HG03520 (cell line): Measurements from ENCODE around the gene PNMT.
"Not testable (repeated sequence)": the region's sequence is repeated elsewhere in the genome, so short reads cannot be mapped to it uniquely, and the experiment has no call there.

Experiments used
- ATAC-seq: cut with Tn5 transposase; IDR thresholded peaks from one replicate; pipeline ENCODE4 v1.9.1; 2021; ENCODE audit warnings: mild to moderate bottlenecking, moderate library complexity; ENCODE audit not compliant: unreplicated experiment

Gene PNMT

GRCh38 chr17:39683295-39683939, 15.2 kb downstream of the PNMT start:
- ATAC-seq: no peak

GRCh38 chr17:39684369-39685192, 16.3 kb downstream of the PNMT start:
- ATAC-seq: no peak

GRCh38 chr17:39687101-39687545, 18.9 kb downstream of the PNMT start:
- ATAC-seq: no peak

- ATAC-seq: peak; percentile 79
Measured at GRCh38 chr17:39687546-39688474, 19.6 kb downstream of the PNMT start, which contains the start of gene PGAP3. PGAP3 (minus strand) TSS chr17:39688057; CDS start chr17:39688014, 43 bp downstream.

GRCh38 chr17:39688475-39688835, 20.2 kb downstream of the PNMT start:
- no peak for ATAC-seq

GRCh38 chr17:39688945-39689344, 20.7 kb downstream of the PNMT start:
- no peak for ATAC-seq

GRCh38 chr17:39694593-39694992, 26.3 kb downstream of the PNMT start:
- no peak for ATAC-seq

GRCh38 chr17:39695089-39695474, 26.8 kb downstream of the PNMT start:
- ATAC-seq: no peak

GRCh38 chr17:39696731-39697130, 28.5 kb downstream of the PNMT start:
- no peak for ATAC-seq

- no peak for ATAC-seq
Measured at GRCh38 chr17:39697961-39698360, 29.7 kb downstream of the PNMT start.

- ATAC-seq: not testable (repeated sequence)
Measured at GRCh38 chr17:39699157-39699817, 31.0 kb downstream of the PNMT start.

GRCh38 chr17:39699818-39700147, 31.5 kb downstream of the PNMT start, which contains the start of gene ERBB2:
ERBB2 (plus strand) TSS chr17:39700064; CDS start chr17:39700239, 175 bp downstream.
- no peak for ATAC-seq

- ATAC-seq: no peak
Measured at GRCh38 chr17:39700148-39700987, 32.1 kb downstream of the PNMT start.

GRCh38 chr17:39701012-39701783, 32.9 kb downstream of the PNMT start:
- no peak for ATAC-seq

GRCh38 chr17:39701784-39702422, 33.6 kb downstream of the PNMT start:
- ATAC-seq: no peak

- ATAC-seq: no peak
Measured at GRCh38 chr17:39702901-39703893, 34.9 kb downstream of the PNMT start.

GRCh38 chr17:39703913-39704312, 35.7 kb downstream of the PNMT start:
- no peak for ATAC-seq
